HepG2 (cell line): ENCODE results near the gene SIGMAR1. TPM values are rescaled to one million over a fixed set of nuclear protein-coding genes. Genes with fewer than 3 reads are reported as not detected.

Experiments
- EEA1 ChIP-seq: sonication (generic); formaldehyde crosslinking; IDR thresholded peaks from 2 replicates; pipeline ENCODE4 v1.5.1; 2020; ENCODE audit warnings: mild to moderate bottlenecking, missing genetic modification reagents, borderline replicate concordance
- NR2C2 ChIP-seq: sonication (generic); formaldehyde crosslinking; IDR thresholded peaks from 2 replicates; pipeline ENCODE4 v1.4.0; 2020; ENCODE audit warnings: missing genetic modification reagents, mild to moderate bottlenecking, moderate library complexity, borderline replicate concordance
- STAT5B ChIP-seq: sonication (generic); formaldehyde crosslinking; IDR thresholded peaks from 2 replicates; pipeline ENCODE4 v1.4.0; 2020; ENCODE audit warnings: missing genetic modification reagents
- ZNF180 ChIP-seq: sonication (generic); formaldehyde crosslinking; IDR thresholded peaks from 2 replicates; pipeline ENCODE4 v1.4.0; 2020; ENCODE audit warnings: low read depth, missing genetic modification reagents, borderline replicate concordance
- ZNF20 ChIP-seq: sonication (generic); formaldehyde crosslinking; IDR thresholded peaks from 2 replicates; pipeline ENCODE4 v1.4.0; 2020; ENCODE audit warnings: mild to moderate bottlenecking, moderate library complexity, missing genetic modification reagents
- ZNF329 ChIP-seq: sonication (generic); formaldehyde crosslinking; IDR thresholded peaks from 2 replicates; pipeline ENCODE4 v1.9.0; 2021; ENCODE audit warnings: low read depth, mild to moderate bottlenecking, missing genetic modification reagents
- ZNF382 ChIP-seq: sonication (generic); formaldehyde crosslinking; IDR thresholded peaks from 2 replicates; pipeline ENCODE4 v1.5.0; 2020; ENCODE audit warnings: missing genetic modification reagents, mild to moderate bottlenecking, borderline replicate concordance
- ZSCAN30 ChIP-seq: sonication (generic); formaldehyde crosslinking; IDR thresholded peaks from 2 replicates; pipeline ENCODE4 v1.5.0; 2020; ENCODE audit warnings: mild to moderate bottlenecking, missing genetic modification reagents
- polyA plus RNA-seq, 8 experiments: library from polyadenylated mRNA; depleted of rRNA in 3 of 8; stranded (reverse) in 7 of 8; unstranded in 1 of 8; fragments of >200 nt; fragmentation: Illumina TruSeq in 4 of 8; extraction: Trizol in 4 of 8; gene quantifications; 2 replicates each; pipeline versions ENCODE4 v1.2.1 to v1.2.3, GENCODE V29; 2011 to 2016; ENCODE audit warnings: low read depth in 4 of 8, missing spikeins in 1 of 8, mixed read lengths in 1 of 8; ENCODE audit not compliant: insufficient read depth in 1 of 8
- total RNA-seq, 5 experiments: library from RNA; depleted of rRNA; stranded (reverse); fragments of >200 nt; fragmentation: Illumina TruSeq; extraction: Trizol; gene quantifications; 2 replicates each; pipeline ENCODE4 v1.2.3, GENCODE V29; 2016; ENCODE audit warnings: low read depth in 1 of 5
- TF ChIP-seq, protein P1 (sequence below): sonication (generic); IDR thresholded peaks from 2 replicates; pipeline ENCODE4 v1.6.1; 2016; ENCODE audit warnings: low read depth, borderline replicate concordance
- TF ChIP-seq, protein P2 (sequence below), 2 experiments: fragments of 450-650 bp in 1 of 2; sonication (generic) in 1 of 2; formaldehyde crosslinking in 1 of 2; IDR thresholded peaks; 2 replicates each; pipeline versions ENCODE4 v1.6.1 to v1.8.0; 2016 to 2022; ENCODE audit warnings: antibody characterized with exemption in 1 of 2, mild to moderate bottlenecking in 1 of 2, missing genetic modification reagents in 1 of 2
- TF ChIP-seq, protein P3 (sequence below): conservative IDR thresholded peaks from 2 replicates; pipeline ENCODE4 v1.6.1; 2018; ENCODE audit warnings: missing genetic modification reagents
- TF ChIP-seq, protein P4 (sequence below): sonication (generic); formaldehyde crosslinking; IDR thresholded peaks from 2 replicates; pipeline ENCODE4 v1.4.0; 2020; ENCODE audit warnings: missing genetic modification reagents

The SIGMAR1 gene
- total and polyA plus RNA-seq, 2 of the 13 experiments (the other 11 are each of a cell fraction or from before 2014, with no cell fraction given) = 38.9 to 60.8 TPM

DNA sequence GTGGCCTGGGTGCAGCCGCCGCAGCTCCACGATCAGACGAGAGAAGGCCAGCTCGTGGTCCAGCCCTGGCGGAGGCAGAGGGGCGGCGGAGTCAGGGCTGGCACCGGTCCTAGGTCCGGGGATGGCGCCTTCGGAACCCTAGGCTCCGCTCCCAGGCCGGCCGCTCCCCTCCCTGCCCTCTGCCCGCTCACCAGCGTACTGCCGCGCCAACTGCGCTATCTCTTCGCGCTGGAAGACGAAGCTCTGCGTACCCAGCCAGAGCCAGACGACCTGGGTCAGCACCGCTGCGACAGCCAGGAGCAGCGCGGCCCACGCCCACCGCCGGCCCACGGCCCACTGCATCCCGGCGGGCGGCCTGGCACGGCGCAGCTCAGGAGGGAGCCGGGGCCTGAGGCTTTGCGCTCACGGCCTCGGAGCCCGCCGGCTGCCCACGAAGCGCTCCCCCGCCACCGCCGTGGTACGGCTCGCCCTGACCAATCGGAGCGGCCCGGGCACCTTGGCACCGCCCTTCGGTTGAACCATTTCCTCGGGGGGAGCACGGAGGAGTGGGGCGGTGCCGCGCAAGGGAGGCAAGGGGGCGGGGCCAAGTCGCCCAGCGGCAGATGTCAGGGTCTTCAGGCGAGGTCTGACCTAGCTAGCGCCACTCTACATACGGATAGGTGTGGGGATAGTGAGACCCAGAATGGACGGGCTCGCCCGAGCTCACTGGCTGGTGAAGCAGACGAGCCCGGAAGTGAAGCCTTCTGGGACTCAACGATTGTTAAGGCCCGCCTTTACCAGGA is at the start of gene SIGMAR1 (continued):
- TF ChIP-seq, protein P1, sequence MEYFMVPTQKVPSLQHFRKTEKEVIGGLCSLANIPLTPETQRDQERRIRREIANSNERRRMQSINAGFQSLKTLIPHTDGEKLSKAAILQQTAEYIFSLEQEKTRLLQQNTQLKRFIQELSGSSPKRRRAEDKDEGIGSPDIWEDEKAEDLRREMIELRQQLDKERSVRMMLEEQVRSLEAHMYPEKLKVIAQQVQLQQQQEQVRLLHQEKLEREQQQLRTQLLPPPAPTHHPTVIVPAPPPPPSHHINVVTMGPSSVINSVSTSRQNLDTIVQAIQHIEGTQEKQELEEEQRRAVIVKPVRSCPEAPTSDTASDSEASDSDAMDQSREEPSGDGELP = peak; percentile 10; the same call in 1 of the 2 replicates
- TF ChIP-seq, protein P2, sequence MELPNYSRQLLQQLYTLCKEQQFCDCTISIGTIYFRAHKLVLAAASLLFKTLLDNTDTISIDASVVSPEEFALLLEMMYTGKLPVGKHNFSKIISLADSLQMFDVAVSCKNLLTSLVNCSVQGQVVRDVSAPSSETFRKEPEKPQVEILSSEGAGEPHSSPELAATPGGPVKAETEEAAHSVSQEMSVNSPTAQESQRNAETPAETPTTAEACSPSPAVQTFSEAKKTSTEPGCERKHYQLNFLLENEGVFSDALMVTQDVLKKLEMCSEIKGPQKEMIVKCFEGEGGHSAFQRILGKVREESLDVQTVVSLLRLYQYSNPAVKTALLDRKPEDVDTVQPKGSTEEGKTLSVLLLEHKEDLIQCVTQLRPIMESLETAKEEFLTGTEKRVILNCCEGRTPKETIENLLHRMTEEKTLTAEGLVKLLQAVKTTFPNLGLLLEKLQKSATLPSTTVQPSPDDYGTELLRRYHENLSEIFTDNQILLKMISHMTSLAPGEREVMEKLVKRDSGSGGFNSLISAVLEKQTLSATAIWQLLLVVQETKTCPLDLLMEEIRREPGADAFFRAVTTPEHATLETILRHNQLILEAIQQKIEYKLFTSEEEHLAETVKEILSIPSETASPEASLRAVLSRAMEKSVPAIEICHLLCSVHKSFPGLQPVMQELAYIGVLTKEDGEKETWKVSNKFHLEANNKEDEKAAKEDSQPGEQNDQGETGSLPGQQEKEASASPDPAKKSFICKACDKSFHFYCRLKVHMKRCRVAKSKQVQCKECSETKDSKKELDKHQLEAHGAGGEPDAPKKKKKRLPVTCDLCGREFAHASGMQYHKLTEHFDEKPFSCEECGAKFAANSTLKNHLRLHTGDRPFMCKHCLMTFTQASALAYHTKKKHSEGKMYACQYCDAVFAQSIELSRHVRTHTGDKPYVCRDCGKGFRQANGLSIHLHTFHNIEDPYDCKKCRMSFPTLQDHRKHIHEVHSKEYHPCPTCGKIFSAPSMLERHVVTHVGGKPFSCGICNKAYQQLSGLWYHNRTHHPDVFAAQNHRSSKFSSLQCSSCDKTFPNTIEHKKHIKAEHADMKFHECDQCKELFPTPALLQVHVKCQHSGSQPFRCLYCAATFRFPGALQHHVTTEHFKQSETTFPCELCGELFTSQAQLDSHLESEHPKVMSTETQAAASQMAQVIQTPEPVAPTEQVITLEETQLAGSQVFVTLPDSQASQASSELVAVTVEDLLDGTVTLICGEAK (IDR thresholded peaks at IDR 0.05) = no peak
- TF ChIP-seq, protein P2 (CRISPR knock-in tag; IDR thresholded peaks at IDR 0.05) = peak; percentile 69; the same call in 1 of the 2 replicates
- TF ChIP-seq ZNF180 (CRISPR knock-in tag) (no peak), ZNF329 (CRISPR knock-in tag) (peak; percentile 96), ZNF20 (CRISPR knock-in tag) (no peak), ZNF382 (CRISPR knock-in tag) (no peak), ZSCAN30 (CRISPR knock-in tag) (no peak), EEA1 (no peak; the same call in none of the 2 replicates), STAT5B (CRISPR knock-in tag) (no peak), NR2C2 (CRISPR knock-in tag) (peak; percentile 49; the same call in 1 of the 2 replicates)
- TF ChIP-seq, protein P3, sequence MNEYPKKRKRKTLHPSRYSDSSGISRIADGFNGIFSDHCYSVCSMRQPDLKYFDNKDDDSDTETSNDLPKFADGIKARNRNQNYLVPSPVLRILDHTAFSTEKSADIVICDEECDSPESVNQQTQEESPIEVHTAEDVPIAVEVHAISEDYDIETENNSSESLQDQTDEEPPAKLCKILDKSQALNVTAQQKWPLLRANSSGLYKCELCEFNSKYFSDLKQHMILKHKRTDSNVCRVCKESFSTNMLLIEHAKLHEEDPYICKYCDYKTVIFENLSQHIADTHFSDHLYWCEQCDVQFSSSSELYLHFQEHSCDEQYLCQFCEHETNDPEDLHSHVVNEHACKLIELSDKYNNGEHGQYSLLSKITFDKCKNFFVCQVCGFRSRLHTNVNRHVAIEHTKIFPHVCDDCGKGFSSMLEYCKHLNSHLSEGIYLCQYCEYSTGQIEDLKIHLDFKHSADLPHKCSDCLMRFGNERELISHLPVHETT (CRISPR knock-in tag) = 0 out of 2 replicates have a peak, but pooled peaks have one; percentile 8
- TF ChIP-seq, protein P4, sequence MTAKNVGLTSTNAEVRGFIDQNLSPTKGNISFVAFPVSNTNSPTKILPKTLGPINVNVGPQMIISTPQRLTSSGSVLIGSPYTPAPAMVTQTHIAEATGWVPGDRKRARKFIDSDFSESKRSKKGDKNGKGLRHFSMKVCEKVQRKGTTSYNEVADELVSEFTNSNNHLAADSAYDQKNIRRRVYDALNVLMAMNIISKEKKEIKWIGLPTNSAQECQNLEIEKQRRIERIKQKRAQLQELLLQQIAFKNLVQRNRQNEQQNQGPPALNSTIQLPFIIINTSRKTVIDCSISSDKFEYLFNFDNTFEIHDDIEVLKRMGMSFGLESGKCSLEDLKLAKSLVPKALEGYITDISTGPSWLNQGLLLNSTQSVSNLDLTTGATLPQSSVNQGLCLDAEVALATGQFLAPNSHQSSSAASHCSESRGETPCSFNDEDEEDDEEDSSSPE (CRISPR knock-in tag) = peak; percentile 86
